WTC11 (cell line): ENCODE results near the gene SLC25A39.

Source experiments
- ATF3 ChIP-seq: sonication (generic); formaldehyde crosslinking; conservative IDR thresholded peaks from 2 replicates; pipeline ENCODE4 v1.8.1; 2022; ENCODE audit warnings: mild to moderate bottlenecking, missing genetic modification reagents
- CREB1 ChIP-seq: sonication (generic); formaldehyde crosslinking; IDR thresholded peaks from 2 replicates; pipeline ENCODE4 v1.8.0; 2023; ENCODE audit warnings: mild to moderate bottlenecking, missing genetic modification reagents
- CTCF ChIP-seq: fragments of 200-600 bp; IDR thresholded peaks from 2 replicates; pipeline ENCODE4 v1.8.0; 2022; ENCODE audit warnings: antibody characterized with exemption
- FOXJ3 ChIP-seq: sonication (generic); formaldehyde crosslinking; IDR thresholded peaks from 2 replicates; pipeline ENCODE4 v1.9.0; 2021; ENCODE audit warnings: missing genetic modification reagents, mild to moderate bottlenecking, borderline replicate concordance
- NFYB ChIP-seq: sonication (generic); formaldehyde crosslinking; conservative IDR thresholded peaks from 2 replicates; pipeline ENCODE4 v1.8.0; 2022; ENCODE audit warnings: low read depth, missing genetic modification reagents
- TEAD1 ChIP-seq: sonication (generic); formaldehyde crosslinking; IDR thresholded peaks from 2 replicates; pipeline ENCODE4 v1.8.0; 2022; ENCODE audit warnings: mild to moderate bottlenecking, missing genetic modification reagents
- TP53 ChIP-seq: sonication (generic); formaldehyde crosslinking; IDR thresholded peaks from 2 replicates; pipeline ENCODE4 v1.8.1; 2023; ENCODE audit warnings: mild to moderate bottlenecking, missing genetic modification reagents
- ZNF232 ChIP-seq: sonication (generic); formaldehyde crosslinking; IDR thresholded peaks from 2 replicates; pipeline ENCODE4 v1.8.0; 2022; ENCODE audit warnings: mild to moderate bottlenecking, missing genetic modification reagents
- TF ChIP-seq, protein P1 (sequence below): sonication (generic); formaldehyde crosslinking; IDR thresholded peaks from 2 replicates; pipeline ENCODE4 v1.8.1; 2023; ENCODE audit warnings: mild to moderate bottlenecking, missing genetic modification reagents
- TF ChIP-seq, protein P2 (sequence below): sonication (generic); formaldehyde crosslinking; IDR thresholded peaks from 2 replicates; pipeline ENCODE4 v1.8.1; 2022; ENCODE audit warnings: low read depth, missing genetic modification reagents, borderline replicate concordance

GRCh38 chr17:44349553-44350070 lies 25.0 kb upstream of the SLC25A39 start:
- no peak for TF ChIP-seq CTCF
- TF ChIP-seq ATF3 (CRISPR knock-in tag): no peak
- TF ChIP-seq, protein P1, sequence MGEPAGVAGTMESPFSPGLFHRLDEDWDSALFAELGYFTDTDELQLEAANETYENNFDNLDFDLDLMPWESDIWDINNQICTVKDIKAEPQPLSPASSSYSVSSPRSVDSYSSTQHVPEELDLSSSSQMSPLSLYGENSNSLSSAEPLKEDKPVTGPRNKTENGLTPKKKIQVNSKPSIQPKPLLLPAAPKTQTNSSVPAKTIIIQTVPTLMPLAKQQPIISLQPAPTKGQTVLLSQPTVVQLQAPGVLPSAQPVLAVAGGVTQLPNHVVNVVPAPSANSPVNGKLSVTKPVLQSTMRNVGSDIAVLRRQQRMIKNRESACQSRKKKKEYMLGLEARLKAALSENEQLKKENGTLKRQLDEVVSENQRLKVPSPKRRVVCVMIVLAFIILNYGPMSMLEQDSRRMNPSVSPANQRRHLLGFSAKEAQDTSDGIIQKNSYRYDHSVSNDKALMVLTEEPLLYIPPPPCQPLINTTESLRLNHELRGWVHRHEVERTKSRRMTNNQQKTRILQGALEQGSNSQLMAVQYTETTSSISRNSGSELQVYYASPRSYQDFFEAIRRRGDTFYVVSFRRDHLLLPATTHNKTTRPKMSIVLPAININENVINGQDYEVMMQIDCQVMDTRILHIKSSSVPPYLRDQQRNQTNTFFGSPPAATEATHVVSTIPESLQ: no peak
- no peak for TF ChIP-seq CREB1 (CRISPR knock-in tag)
- TF ChIP-seq ZNF232: no peak
- no peak for TF ChIP-seq FOXJ3 (CRISPR knock-in tag)
- TF ChIP-seq NFYB: no peak
- TF ChIP-seq TEAD1 (CRISPR knock-in tag): no peak
- TF ChIP-seq, protein P2, sequence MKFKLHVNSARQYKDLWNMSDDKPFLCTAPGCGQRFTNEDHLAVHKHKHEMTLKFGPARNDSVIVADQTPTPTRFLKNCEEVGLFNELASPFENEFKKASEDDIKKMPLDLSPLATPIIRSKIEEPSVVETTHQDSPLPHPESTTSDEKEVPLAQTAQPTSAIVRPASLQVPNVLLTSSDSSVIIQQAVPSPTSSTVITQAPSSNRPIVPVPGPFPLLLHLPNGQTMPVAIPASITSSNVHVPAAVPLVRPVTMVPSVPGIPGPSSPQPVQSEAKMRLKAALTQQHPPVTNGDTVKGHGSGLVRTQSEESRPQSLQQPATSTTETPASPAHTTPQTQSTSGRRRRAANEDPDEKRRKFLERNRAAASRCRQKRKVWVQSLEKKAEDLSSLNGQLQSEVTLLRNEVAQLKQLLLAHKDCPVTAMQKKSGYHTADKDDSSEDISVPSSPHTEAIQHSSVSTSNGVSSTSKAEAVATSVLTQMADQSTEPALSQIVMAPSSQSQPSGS (CRISPR knock-in tag): no peak
- TF ChIP-seq TP53 (CRISPR knock-in tag): no peak
